Measurements from ENCODE around the gene BARX2.

DNA sequence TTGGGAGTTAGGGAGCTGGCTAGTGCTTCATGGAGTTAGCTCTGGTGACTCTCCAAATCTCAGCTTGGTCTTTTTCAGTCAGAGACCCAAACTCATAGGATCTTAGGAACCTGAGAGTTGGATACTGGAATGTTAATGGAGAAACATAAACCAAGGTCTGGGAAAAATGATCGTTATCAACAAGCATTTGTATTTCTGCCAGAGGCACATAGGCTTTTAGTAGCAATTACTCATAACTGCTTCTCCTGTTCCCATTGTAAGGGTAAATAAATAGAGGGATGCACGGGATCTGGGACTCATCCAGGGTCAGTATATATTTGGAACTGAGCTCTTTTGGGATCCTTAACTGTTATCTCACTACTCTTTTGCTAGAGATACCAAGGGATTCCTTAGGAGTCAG lies 4.8 kb downstream of the BARX2 start:
- TF ChIP-seq POLR2A (IDR thresholded peaks at IDR 0.05; ENCODE audit: low read length) (no peak), GATA1 (IDR thresholded peaks at IDR 0.05; ENCODE audit: low read depth, low read length) (no peak)
